Measurements from ENCODE around the gene ITGAV.

The ITGAV gene

DNA sequence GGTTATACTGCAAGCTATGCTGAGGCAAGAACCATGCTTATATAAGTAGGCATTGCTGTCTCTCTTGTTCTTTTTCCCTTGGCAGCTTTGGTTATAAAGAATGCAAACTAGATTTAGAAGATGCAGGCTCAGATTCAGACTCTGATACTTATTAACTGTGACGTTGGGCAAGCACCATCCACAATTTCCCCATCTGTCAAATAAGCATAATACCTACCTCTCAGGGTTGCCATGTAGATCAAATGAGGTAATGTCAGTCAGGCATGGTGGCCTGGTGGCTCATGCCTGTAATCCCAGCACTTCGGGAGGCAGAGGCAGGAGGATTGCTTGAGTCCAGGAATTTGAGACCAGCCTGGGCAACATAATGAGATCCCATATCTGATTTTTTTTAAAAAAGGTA lies 21.7 kb downstream of the ITGAV start:
- in situ Hi-C loops (cut with MboI; ENCODE audit: low sequenced_read_pairs): no loop called here

- in situ Hi-C loops (cut with MboI; ENCODE audit: low sequenced_read_pairs): no loop called here
Measured at GRCh38 chr2:186612026-186612425, 22.2 kb downstream of the ITGAV start.

DNA sequence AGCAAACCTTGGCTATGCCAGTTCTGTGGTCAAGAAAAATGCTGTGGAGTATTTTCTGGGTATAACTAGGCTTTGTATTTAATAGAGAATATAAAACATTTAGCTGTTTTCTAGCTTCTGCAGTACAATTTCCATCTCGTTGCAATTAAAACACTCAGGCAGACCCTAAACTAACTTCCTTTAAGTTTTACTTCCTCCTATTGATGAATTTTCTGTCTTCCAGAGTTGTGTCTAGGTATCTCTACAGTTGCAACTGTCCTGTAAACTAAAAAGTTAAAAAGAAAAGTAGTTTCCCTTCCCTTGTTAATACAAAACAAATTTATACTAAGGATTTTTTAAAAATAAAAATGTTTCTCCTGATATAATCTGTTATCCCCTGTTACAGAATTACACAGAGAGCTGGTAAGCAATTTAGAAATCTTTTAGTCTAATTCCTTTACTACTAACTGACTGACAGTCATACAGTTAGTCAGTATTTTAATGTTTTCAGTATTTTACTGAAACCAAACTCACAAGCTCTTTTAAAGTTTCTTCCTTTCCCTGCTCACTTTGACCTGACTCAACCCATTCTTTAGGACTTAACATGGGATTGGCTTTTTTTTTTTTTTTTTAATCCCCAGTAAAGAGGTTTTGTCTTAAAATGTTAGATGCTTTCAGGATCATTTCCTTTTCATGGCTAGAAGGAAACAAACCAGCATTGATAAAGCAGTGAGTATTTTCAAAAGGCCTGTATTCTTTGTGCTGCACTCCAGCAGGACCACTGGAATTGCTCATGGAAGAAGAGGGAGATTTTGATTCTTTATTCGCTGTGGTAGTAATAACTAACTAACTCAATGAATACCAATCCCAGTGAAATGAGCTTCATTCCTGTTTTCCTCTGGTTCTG lies 22.9 kb downstream of the ITGAV start:
- in situ Hi-C loops (cut with MboI; ENCODE audit: low sequenced_read_pairs): no loop called here

GRCh38 chr2:186614373-186614772 lies 24.5 kb downstream of the ITGAV start:
- in situ Hi-C loops (cut with MboI; ENCODE audit: low sequenced_read_pairs): no loop called here

- in situ Hi-C loops (cut with MboI; ENCODE audit: low sequenced_read_pairs): no loop called here
Measured at GRCh38 chr2:186617148-186617547, 27.3 kb downstream of the ITGAV start.

DNA sequence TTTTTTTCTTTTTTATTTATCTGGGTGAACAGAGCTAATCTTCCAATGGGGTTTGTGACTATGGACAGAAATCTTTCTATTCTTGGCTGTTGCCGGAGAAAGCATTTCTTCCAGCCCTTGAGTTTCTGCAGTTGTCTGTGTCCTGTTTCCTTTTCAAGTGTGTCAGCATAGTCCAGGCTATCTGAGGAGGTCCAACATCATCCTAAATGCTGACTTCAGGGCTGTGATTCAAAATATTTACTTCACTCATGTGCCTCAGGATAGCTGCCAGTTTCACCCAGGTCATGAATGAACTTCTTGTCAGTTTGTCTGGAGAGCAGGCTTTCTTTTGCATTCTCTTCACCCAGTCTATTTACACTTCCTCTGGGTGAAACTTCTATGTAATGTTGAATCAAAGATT lies 27.9 kb downstream of the ITGAV start:
- in situ Hi-C loops (cut with MboI; ENCODE audit: low sequenced_read_pairs): no loop called here

- in situ Hi-C loops (cut with MboI; ENCODE audit: low sequenced_read_pairs): no loop called here
Measured at GRCh38 chr2:186618696-186619095, 28.8 kb downstream of the ITGAV start.

GRCh38 chr2:186623084-186623483 lies 33.2 kb downstream of the ITGAV start:
- in situ Hi-C loops (cut with MboI; ENCODE audit: low sequenced_read_pairs): no loop called here

- in situ Hi-C loops (cut with MboI; ENCODE audit: low sequenced_read_pairs): no loop called here
Measured at GRCh38 chr2:186624276-186624675, 34.4 kb downstream of the ITGAV start.

GRCh38 chr2:186629250-186629996 lies 39.6 kb downstream of the ITGAV start:
- in situ Hi-C loops (cut with MboI; ENCODE audit: low sequenced_read_pairs): no loop called here

DNA sequence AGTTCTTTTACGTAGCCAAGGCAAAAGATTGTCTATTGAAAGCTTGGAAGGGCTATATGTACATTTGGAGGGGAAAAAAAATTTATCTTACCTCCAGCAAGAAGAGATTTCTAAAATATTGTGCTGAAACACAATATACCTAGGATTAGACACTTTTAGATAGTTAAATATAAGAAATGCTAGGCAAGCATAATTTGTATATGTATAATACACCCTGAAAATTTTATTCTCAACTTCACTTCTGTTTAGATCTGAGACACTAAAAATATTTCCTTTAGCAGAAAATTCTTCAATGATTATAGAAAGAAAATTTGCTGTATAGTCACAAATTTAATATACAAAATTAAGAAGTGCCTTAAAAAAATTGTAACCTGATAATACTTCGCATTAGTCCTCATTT lies 42.6 kb downstream of the ITGAV start:
- in situ Hi-C loops (cut with MboI; ENCODE audit: low sequenced_read_pairs): no loop called here

GRCh38 chr2:186634701-186635100 lies 44.8 kb downstream of the ITGAV start:
- in situ Hi-C loops (cut with MboI; ENCODE audit: low sequenced_read_pairs): no loop called here

DNA sequence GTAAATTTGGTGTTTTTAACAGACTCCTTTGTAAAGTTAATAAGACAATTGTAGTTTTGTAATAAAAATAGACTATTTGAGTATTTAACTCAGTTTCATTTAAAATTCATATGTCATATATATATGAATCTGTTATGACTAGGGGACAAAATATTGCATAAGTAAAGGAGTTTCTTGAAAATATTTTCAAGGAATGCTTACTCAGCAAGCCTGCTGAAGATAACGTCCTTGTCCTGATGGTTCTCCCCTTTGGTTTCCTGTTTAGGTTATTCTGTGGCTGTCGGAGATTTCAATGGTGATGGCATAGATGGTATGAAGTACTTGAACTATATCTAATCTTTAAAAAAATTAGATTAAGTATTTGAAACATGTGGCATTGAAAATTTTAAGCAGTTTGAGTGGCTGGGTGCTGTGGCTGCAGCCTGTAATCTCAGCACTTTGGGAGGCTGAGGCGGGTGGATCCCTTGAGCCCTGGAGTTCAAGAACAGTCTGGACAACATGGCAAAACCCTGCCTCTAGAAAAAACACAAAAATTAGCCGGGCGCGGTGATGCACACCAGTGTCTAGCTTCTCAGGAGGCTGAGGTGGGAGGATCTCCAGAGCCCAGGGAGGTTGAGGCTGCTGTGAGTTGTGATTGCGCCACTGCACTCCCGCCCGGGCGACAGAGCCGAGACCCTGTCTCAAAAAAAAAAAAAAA lies 47.1 kb downstream of the ITGAV start:
- in situ Hi-C loops (cut with MboI; ENCODE audit: low sequenced_read_pairs): no loop called here

- in situ Hi-C loops (cut with MboI; ENCODE audit: low sequenced_read_pairs): no loop called here
Measured at GRCh38 chr2:186637497-186637800, 47.6 kb downstream of the ITGAV start.

DNA sequence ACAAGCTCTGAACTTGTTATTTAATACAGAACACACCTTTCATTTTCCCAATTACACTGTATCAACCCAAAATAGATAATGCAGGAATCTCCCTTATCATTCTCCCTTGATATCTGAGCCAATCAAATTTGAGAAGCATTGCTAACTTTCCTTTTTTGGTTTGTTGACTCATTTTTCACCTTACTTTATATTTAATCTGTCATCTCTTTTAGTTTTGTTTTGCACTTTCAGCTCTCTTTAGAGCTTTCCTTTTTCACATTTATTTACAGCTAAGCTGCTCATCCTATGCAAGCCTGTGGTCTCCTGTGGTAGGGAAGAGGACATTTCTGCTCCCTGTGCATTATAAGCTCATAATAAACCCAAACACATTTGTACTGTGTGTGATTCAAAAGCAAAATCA lies 50.1 kb downstream of the ITGAV start:
- in situ Hi-C loops (cut with MboI; ENCODE audit: low sequenced_read_pairs): no loop called here

DNA sequence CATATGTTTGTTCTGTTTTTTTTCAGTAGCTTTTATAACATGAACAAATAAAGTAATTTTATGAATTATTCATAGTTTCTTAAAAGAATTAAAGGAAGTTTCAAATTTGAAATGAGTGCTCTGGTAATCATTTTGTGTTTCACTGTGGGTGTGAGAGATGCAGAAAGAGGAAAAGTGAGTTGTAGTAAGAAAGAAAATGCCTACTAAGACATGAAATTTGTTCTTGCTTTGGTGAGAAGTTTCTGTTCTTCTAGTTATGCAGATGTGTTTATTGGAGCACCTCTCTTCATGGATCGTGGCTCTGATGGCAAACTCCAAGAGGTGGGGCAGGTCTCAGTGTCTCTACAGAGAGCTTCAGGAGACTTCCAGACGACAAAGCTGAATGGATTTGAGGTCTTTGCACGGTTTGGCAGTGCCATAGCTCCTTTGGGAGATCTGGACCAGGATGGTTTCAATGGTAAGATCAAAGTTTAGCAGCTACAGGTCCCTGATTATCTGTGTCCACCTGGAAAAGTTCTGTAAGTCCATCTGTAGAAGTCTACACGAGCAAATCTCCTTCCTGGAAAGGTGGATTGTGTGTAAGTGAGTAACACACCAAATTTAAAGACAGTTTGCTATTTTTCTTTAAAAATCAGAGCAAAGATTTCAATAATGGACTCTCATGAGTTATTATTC lies 51.4 kb downstream of the ITGAV start:
- in situ Hi-C loops (cut with MboI; ENCODE audit: low sequenced_read_pairs): no loop called here

GRCh38 chr2:186641807-186642321 lies 52.0 kb downstream of the ITGAV start:
- in situ Hi-C loops (cut with MboI; ENCODE audit: low sequenced_read_pairs): no loop called here

DNA sequence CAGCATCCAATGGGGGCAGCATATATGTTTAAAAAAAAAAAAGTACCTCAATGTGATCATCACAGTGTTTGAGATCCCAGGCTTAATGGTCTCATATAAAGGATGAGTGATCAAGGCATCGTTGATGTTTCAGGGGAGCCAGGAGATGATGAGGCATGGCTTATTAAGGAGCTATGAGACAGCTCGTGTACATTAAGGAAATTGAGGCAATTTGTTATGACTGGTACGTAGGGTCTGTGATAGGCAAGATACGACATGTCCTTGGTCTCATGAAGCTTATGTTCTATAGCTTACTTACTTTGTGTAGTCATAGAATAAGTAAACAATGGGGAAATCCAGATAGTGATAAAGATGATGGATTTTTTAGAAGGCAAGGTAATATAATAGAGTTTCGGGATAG lies 54.9 kb downstream of the ITGAV start:
- in situ Hi-C loops (cut with MboI; ENCODE audit: low sequenced_read_pairs): no loop called here

- in situ Hi-C loops (cut with MboI; ENCODE audit: low sequenced_read_pairs): no loop called here
Measured at GRCh38 chr2:186645999-186646398, 56.1 kb downstream of the ITGAV start.

DNA sequence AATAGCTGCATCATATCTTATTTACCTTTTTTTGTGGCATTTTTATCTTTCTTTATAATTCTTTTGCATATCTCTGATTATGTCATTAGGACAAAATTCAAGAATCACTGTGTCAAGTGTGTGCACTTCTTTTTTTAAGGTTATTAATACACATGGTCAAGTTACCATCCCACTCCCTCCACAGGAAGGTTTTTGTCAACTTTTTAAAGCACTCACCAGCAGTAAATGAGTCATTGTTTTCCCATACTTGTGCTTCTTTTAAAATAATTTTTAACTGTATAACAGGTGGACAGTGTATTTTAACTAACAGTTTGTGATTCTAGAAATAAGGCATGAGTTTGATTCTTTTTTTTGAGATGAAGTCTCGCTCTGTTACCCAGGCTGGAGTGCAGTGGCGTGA lies 58.3 kb downstream of the ITGAV start:
- in situ Hi-C loops (cut with MboI; ENCODE audit: low sequenced_read_pairs): no loop called here

- in situ Hi-C loops (cut with MboI; ENCODE audit: low sequenced_read_pairs): no loop called here
Measured at GRCh38 chr2:186653511-186653910, 63.7 kb downstream of the ITGAV start.
